Left lung (tissue), 10 donors: ENCODE results near the gene CHCHD6. TPM values are rescaled to one million over a fixed set of nuclear protein-coding genes. Genes with fewer than 3 reads are reported as not detected.

Experiments used
- ATAC-seq: fragments of 200-7000 bp; cut with Tn5 transposase; one replicate; pipeline ENCODE4 v1.9.1; 2020; ENCODE audit warnings: moderate library complexity
- DNase-seq, 4 donors: peaks; one replicate each; pipeline ENCODE4 v3.0.0-alpha.2; 2013 to 2020
- H3K27ac ChIP-seq, 2 donors: fragments of 200-600 bp; sonication (generic) in 1 of 2; one replicate each; pipeline versions ENCODE4 v1.5.0 to v1.8.0; 2020 to 2021
- H3K27me3 ChIP-seq, 2 donors: fragments of 200-600 bp; sonication (generic) in 1 of 2; one replicate each; pipeline versions ENCODE4 v1.5.0 to v1.8.0; 2020 to 2021
- H3K36me3 ChIP-seq, 2 donors: fragments of 200-600 bp; sonication (generic) in 1 of 2; one replicate each; pipeline versions ENCODE4 v1.5.0 to v1.8.0; 2020 to 2021
- H3K4me1 ChIP-seq, 2 donors: fragments of 200-600 bp; one replicate each; pipeline ENCODE4 v1.8.0; 2021
- H3K4me3 ChIP-seq, 2 donors: fragments of 200-600 bp; sonication (generic) in 1 of 2; one replicate each; pipeline versions ENCODE4 v1.5.0 to v1.8.0; 2020 to 2021; ENCODE audit warnings: mild to moderate bottlenecking in 1 of 2
- H3K9me3 ChIP-seq, 2 donors: fragments of 200-600 bp; sonication (generic) in 1 of 2; one replicate each; pipeline versions ENCODE4 v1.5.0 to v1.8.0; 2020 to 2021
- CTCF ChIP-seq, 2 donors: fragments of 200-600 bp; sonication (generic) in 1 of 2; IDR thresholded peaks; one replicate each; pipeline versions ENCODE4 v1.5.0 to v1.8.0; 2021; ENCODE audit warnings: antibody characterized with exemption in 2 of 2
- intact Hi-C, 2 donors: fragments of 100-400 bp; cut with DNase I; formaldehyde crosslinking; loops; one replicate each; pipeline versions ENCODE4 v1.11.2 to v1.14.2; 2022
- polyA plus RNA-seq, 6 donors: library from polyadenylated mRNA; unstranded; fragments of 120-200 nt; gene quantifications; one replicate each; pipeline ENCODE4 v1.2.1, GENCODE V29; 2013; ENCODE audit not compliant: insufficient read length in 6 of 6
- total RNA-seq, 2 donors: library from RNA; stranded (reverse); fragmentation: NEBNext Ultra II Directional; extraction: Animal tissue kit (Norgen Biotek cat#: 25700); gene quantifications; one replicate each; pipeline ENCODE4 v1.2.1, GENCODE V29; 2021
- donor health status: DM: no; HTN: yes; CAD: no.
- donor health status: DM: no; HTN: no; CAD: no.

CHCHD6 gene
- total and polyA plus RNA-seq, 8 donors = 11.8 to 21.1 (median 18.4) TPM

- Histone ChIP-seq H3K4me1 (no peaks in the 10 kb centered on the region), H3K27me3 (peaks cover 0 to 32% of the 10 kb centered on the region in 2 donors), H3K4me3 (no peak overlapping the region), H3K9me3 (no peaks in the 10 kb centered on the region), H3K27ac (no peak overlapping the region), H3K36me3 (no peaks in the 10 kb centered on the region)
- ATAC-seq (no peak), DNase-seq (no peak)
- intact Hi-C loops = no loop called here
- TF ChIP-seq CTCF (IDR thresholded peaks at IDR 0.05) = no peak
Measured at GRCh38 chr3:126896067-126896441, 192.0 kb downstream of the CHCHD6 start.

GRCh38 chr3:126896968-126897367 lies 192.9 kb downstream of the CHCHD6 start:
- TF ChIP-seq CTCF (IDR thresholded peaks at IDR 0.05) = no peak

GRCh38 chr3:126897943-126898342 lies 193.9 kb downstream of the CHCHD6 start:
- DNase-seq (no peak), ATAC-seq (no peak)
- H3K4me1 ChIP-seq = no peaks in the 10 kb centered on the region
- no peak overlapping the region for H3K27ac ChIP-seq
- intact Hi-C loops = no loop called here
- H3K9me3 ChIP-seq = no peaks in the 10 kb centered on the region
- H3K4me3 ChIP-seq = no peak overlapping the region
- TF ChIP-seq CTCF (IDR thresholded peaks at IDR 0.05) = no peak
- H3K36me3 ChIP-seq = no peaks in the 10 kb centered on the region
- peaks cover 0 to 34% of the 10 kb centered on the region in 2 donors for H3K27me3 ChIP-seq

More at GRCh38 chr3:126896968-126897367, 192.9 kb downstream of the CHCHD6 start:
- no peak overlapping the region for H3K27ac ChIP-seq
- H3K4me1 ChIP-seq = no peaks in the 10 kb centered on the region
- intact Hi-C loops = no loop called here
- H3K9me3 ChIP-seq = no peaks in the 10 kb centered on the region
- no peak overlapping the region for H3K4me3 ChIP-seq
- DNase-seq (no peak), ATAC-seq (no peak)
- no peaks in the 10 kb centered on the region for H3K36me3 ChIP-seq
- peaks cover 0 to 32% of the 10 kb centered on the region in 2 donors for H3K27me3 ChIP-seq

DNA sequence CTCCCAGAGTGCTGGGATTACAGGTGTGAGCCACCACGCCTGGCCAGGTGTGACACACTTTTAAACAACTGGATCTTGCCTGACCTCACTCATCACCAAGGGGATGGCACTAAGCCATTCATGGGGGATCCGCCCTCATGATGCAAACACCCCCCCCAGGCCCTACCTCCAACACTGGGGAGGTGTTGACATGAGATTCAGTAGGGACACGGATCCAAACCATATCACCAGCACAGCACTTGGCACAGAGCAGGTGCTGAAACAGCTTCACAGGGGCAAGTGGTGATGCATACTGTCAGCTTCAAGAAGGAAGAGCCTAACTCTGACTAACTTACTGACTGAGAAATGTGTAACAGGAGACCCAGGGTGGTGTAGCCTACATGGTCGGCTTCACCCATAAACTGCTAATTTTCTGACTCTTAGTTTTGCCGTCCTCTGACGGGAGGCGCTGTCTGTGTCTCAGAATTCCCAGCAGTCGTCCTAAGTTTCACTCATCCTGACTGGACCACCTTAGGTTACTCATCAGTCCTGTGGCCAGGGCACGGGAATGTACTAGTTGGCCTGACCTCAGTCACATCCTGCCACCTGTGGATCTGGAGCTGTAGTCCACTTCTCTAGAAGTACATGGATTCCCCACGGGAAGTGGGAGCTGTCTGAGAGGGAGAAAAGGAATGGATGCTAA lies 197.0 kb downstream of the CHCHD6 start:
- Histone ChIP-seq H3K4me1 (no peaks in the 10 kb centered on the region), H3K27ac (no peak overlapping the region), H3K27me3 (peaks cover 0 to 55% of the 10 kb centered on the region in 2 donors), H3K36me3 (no peaks in the 10 kb centered on the region), H3K4me3 (no peak overlapping the region), H3K9me3 (no peaks in the 10 kb centered on the region)
- DNase-seq (no peak), ATAC-seq (no peak)
- intact Hi-C loops = no loop called here
- TF ChIP-seq CTCF (IDR thresholded peaks at IDR 0.05) = no peak

- H3K4me3 ChIP-seq = no peak overlapping the region
- no peak for DNase-seq
- no peak for TF ChIP-seq CTCF (IDR thresholded peaks at IDR 0.05)
- intact Hi-C loops = no loop called here
- H3K4me1 ChIP-seq = no peaks in the 10 kb centered on the region
- H3K27me3 ChIP-seq = peaks cover 0 to 61% of the 10 kb centered on the region in 2 donors
- no peaks in the 10 kb centered on the region for H3K36me3 ChIP-seq
- no peaks in the 10 kb centered on the region for H3K9me3 ChIP-seq
- ATAC-seq = no peak
- H3K27ac ChIP-seq = no peak overlapping the region
Measured at GRCh38 chr3:126901631-126902030, 197.6 kb downstream of the CHCHD6 start.
